Endothelial cell of umbilical vein (primary cell): Measurements from ENCODE around the gene DNAJC3. TPM values are rescaled to one million over a fixed set of nuclear protein-coding genes. Genes with fewer than 3 reads are reported as not detected.

Source experiments
- BruUV-seq: library from RNA; stranded (reverse); fragments of 400-500 nt; replicated peaks from 2 replicates; lab custom pipeline; 2021; lab: Mats Ljungman, UMichigan
- CTCF ChIA-PET: fragments of 300-600, 350-600 bp; sonication (Branson Sonifier 250); formaldehyde crosslinking; loops from one replicate; lab custom pipeline; 2021; ENCODE audit warnings: antibody characterized with exemption, inconsistent platforms; lab: Charles Lee
- POLR2A ChIA-PET: fragments of 300-600, 350-600 bp; sonication (Branson Sonifier 250); formaldehyde crosslinking; loops from one replicate; lab custom pipeline; 2021; ENCODE audit warnings: antibody characterized with exemption, inconsistent platforms; lab: Charles Lee
- DNase-seq: peaks from one replicate; pipeline ENCODE4 v3.0.0-alpha.2; 2011; ENCODE audit warnings: low read depth, low spot score
- FAIRE-seq: peaks from 2 replicates; lab custom pipeline; 2011; peaks lifted over from hg19 to GRCh38; lab: Jason Lieb, UNC
- H2AFZ ChIP-seq: 2 replicates; pipeline ENCODE4 v1.6.0; 2012; ENCODE audit warnings: low read depth, low read length, control low read depth, inconsistent platforms
- H3K27ac ChIP-seq: 2 replicates; pipeline ENCODE4 v1.5.1; 2011; ENCODE audit warnings: low read depth, mild to moderate bottlenecking, control low read depth, low read length, moderate library complexity; ENCODE audit not compliant: insufficient read depth
- H3K27me3 ChIP-seq, 2 experiments: 2 replicates each; pipeline versions ENCODE4 v1.6.0 to v1.6.1; 2011; ENCODE audit warnings: low read length in 2 of 2, mixed read lengths in 1 of 2; ENCODE audit not compliant: control insufficient read depth in 2 of 2, insufficient read depth in 2 of 2
- H3K36me3 ChIP-seq, 2 experiments: 2 replicates in 1 of 2; 3 replicates in 1 of 2; pipeline ENCODE4 v1.5.1; 2011; ENCODE audit warnings: low read length in 2 of 2, mild to moderate bottlenecking in 1 of 2, moderate library complexity in 1 of 2; ENCODE audit not compliant: control insufficient read depth in 2 of 2, insufficient read depth in 2 of 2; ENCODE audit errors: extremely low read depth in 1 of 2
- H3K4me1 ChIP-seq: 3 replicates; pipeline ENCODE4 v1.5.1; 2011; ENCODE audit warnings: mild to moderate bottlenecking, low read length; ENCODE audit not compliant: control insufficient read depth, insufficient read depth; ENCODE audit errors: extremely low read depth
- H3K4me2 ChIP-seq: 2 replicates; pipeline ENCODE4 v1.6.1; 2011; ENCODE audit warnings: low read length, control low read depth, mixed read lengths; ENCODE audit not compliant: insufficient read depth
- H3K4me3 ChIP-seq, 3 experiments: fragments of 200-600 bp in 1 of 3; sonication (generic), shearing (Covaris generic) in 1 of 3; replicated peaks in 1 of 3; 2 replicates each; pipeline ENCODE4 v1.5.1; 2011 to 2016; ENCODE audit warnings: control low read depth in 3 of 3, low read length in 3 of 3, mild to moderate bottlenecking in 2 of 3, inconsistent platforms in 1 of 3, low read depth in 1 of 3, moderate library complexity in 1 of 3; ENCODE audit not compliant: insufficient read depth in 1 of 3
- H3K79me2 ChIP-seq: 2 replicates; pipeline ENCODE4 v1.6.0; 2012; ENCODE audit warnings: low read length, inconsistent platforms; ENCODE audit not compliant: control insufficient read depth, insufficient read depth
- H3K9ac ChIP-seq: replicated peaks from 2 replicates; pipeline ENCODE3; 2011; ENCODE audit warnings: low read length, control low read depth; ENCODE audit not compliant: insufficient read depth; ENCODE audit errors: extremely low read depth
- H3K9me1 ChIP-seq: replicated peaks from 3 replicates; pipeline ENCODE4 v1.6.0; 2011; ENCODE audit warnings: mild to moderate bottlenecking, low read length; ENCODE audit not compliant: control insufficient read depth, insufficient read depth; ENCODE audit errors: extremely low read depth
- H3K9me3 ChIP-seq: replicated peaks from 2 replicates; pipeline ENCODE4 v1.5.1; 2012; ENCODE audit warnings: low read length, inconsistent platforms; ENCODE audit not compliant: control insufficient read depth, insufficient read depth
- H4K20me1 ChIP-seq: replicated peaks from 2 replicates; pipeline ENCODE3; 2011; ENCODE audit warnings: mild to moderate bottlenecking, low read length; ENCODE audit not compliant: control insufficient read depth, insufficient read depth; ENCODE audit errors: extremely low read depth
- CTCF ChIP-seq, 2 donors: IDR thresholded peaks; 1 replicate in 1 of 2; 2 replicates in 1 of 2; pipeline ENCODE4 v1.5.1; 2011; ENCODE audit warnings: low read length in 2 of 2, mild to moderate bottlenecking in 2 of 2, moderate library complexity in 2 of 2, control low read depth in 1 of 2, inconsistent platforms in 1 of 2, low read depth in 1 of 2; ENCODE audit not compliant: insufficient read depth in 1 of 2; ENCODE audit errors: extremely low read depth in 1 of 2
- EZH2 ChIP-seq: IDR thresholded peaks from 2 replicates; pipeline ENCODE4 v1.6.1; 2012; ENCODE audit warnings: borderline replicate concordance, low read depth, mild to moderate bottlenecking, moderate library complexity, low read length, inconsistent platforms; ENCODE audit not compliant: severe bottlenecking
- FOS ChIP-seq: IDR thresholded peaks from 2 replicates; pipeline ENCODE4 v1.6.1; 2011; ENCODE audit warnings: mild to moderate bottlenecking, low read length, moderate library complexity, borderline replicate concordance; ENCODE audit not compliant: insufficient read depth
- GATA2 ChIP-seq: IDR thresholded peaks from 2 replicates; pipeline ENCODE4 v1.7.0; 2011; ENCODE audit warnings: low read depth, mild to moderate bottlenecking, moderate library complexity, mixed read lengths, low read length; ENCODE audit not compliant: insufficient read length, insufficient read depth
- JUN ChIP-seq: IDR thresholded peaks from 2 replicates; pipeline ENCODE4 v1.6.1; 2011; ENCODE audit warnings: borderline replicate concordance, low read depth; ENCODE audit not compliant: insufficient read length, insufficient read depth
- MAX ChIP-seq: IDR thresholded peaks from 2 replicates; pipeline ENCODE4 v1.6.1; 2011; ENCODE audit not compliant: insufficient read depth, insufficient read length
- MYC ChIP-seq: IDR thresholded peaks from one replicate; pipeline ENCODE4 v1.6.1; 2011; ENCODE audit warnings: mild to moderate bottlenecking, low read depth, low read length
- POLR2A ChIP-seq: IDR thresholded peaks from 2 replicates; pipeline ENCODE4 v1.6.1; 2012; ENCODE audit warnings: low read depth, mild to moderate bottlenecking, control low read depth, low read length
- POLR2AphosphoS5 ChIP-seq: IDR thresholded peaks from 2 replicates; pipeline ENCODE4 v1.6.1; 2012; ENCODE audit warnings: low read depth, mild to moderate bottlenecking, control low read depth, low read length, moderate library complexity; ENCODE audit not compliant: insufficient read depth
- dilution Hi-C: fragments of 300-500 bp; cut with MboI; formaldehyde crosslinking; loops from one replicate; pipeline ENCODE4 v1.15.0; 2019; ENCODE audit warnings: low sequenced_read_pairs; ENCODE audit not compliant: extremely low pct_ligation_motif_present
- intact Hi-C: fragments of 100-400 bp; cut with micrococcal nuclease; formaldehyde crosslinking; loops from one replicate; pipeline ENCODE4 v1.10.0; 2022
- polyA plus RNA-seq, 4 experiments: library from polyadenylated mRNA; depleted of rRNA in 3 of 4; stranded (reverse) in 3 of 4; unstranded in 1 of 4; fragments of >200 nt; gene quantifications; 2 replicates each; pipeline versions ENCODE4 v1.2.1 to v1.2.3, GENCODE V29; 2011 to 2012; ENCODE audit warnings: missing spikeins in 1 of 4
- total RNA-seq: library from RNA; stranded (reverse); gene quantifications from 2 replicates; pipeline ENCODE4 v1.2.3, GENCODE V29; 2021

DNAJC3 gene
- total and polyA plus RNA-seq, 2 donors (not counting 3 experiments of a cell fraction or from before 2014, with no cell fraction given): 17.0 to 51.2 TPM

GRCh38 chr13:95644601-95645052, 32.3 kb upstream of the DNAJC3 start, which contains the start of gene DZIP1:
TSS of gene DZIP1 (minus strand) at chr13:95644706. CDS start at chr13:95642029, 2,677 bp downstream.
- Histone ChIP-seq H3K36me3 (peaks cover 2 to 4% of the 10 kb centered on the region in 2 experiments), H3K27ac (peak within 1 kb of the TSS; percentile 39), H3K27me3 (no peaks in the 10 kb centered on the region), H3K4me1 (peaks cover 29% of the 10 kb centered on the region), H3K4me2 (peak within 1 kb of the TSS; percentile 97), H3K9me1 (no peaks in the 10 kb centered on the region), H3K4me3 (peak within 1 kb of the TSS; percentile 78 to 93 (median 86)), H3K79me2 (peaks cover 17% of the 10 kb centered on the region), H3K9ac (peak within 1 kb of the TSS; percentile 76), H4K20me1 (no peaks in the 10 kb centered on the region), H3K9me3 (no peaks in the 10 kb centered on the region), H2AFZ (peak within 1 kb of the TSS; percentile 99)
- dilution Hi-C loops: no loop called here
- POLR2A ChIA-PET: interaction anchor here (0.6 to 2.1 kb wide), 5 partner anchors 21 to 1295 kb away, joined by 4 to 8 read pairs (median 6); partner anchors contain the start of gene DNAJC3
- TF ChIP-seq CTCF (IDR thresholded peaks at IDR 0.05; ENCODE audit: extremely low read depth in 1 of 2, insufficient read depth in 1 of 2, low read depth in 1 of 2, low read length in 2 of 2): no peak
- peak; percentile 88 for TF ChIP-seq MAX
- TF ChIP-seq POLR2AphosphoS5: peak; percentile 62
- intact Hi-C loops: loop anchor here (1.0 kb wide), 2 partner anchors 32 to 190 kb away; no protein-coding TSS in a partner anchor
- FAIRE-seq (peak; percentile 90), DNase-seq (peak; percentile 84)
- CTCF ChIA-PET: interaction anchor here (0.6 to 6.0 kb wide), 5 partner anchors 13 to 1150 kb away, joined by 3 to 36 read pairs (median 7); no protein-coding TSS in a partner anchor
- no TSS peak for BruUV-seq

- Histone ChIP-seq H4K20me1 (no peaks in the 10 kb centered on the region), H3K27ac (no peak overlapping the region), H3K27me3 (peaks cover 0 to 2% of the 10 kb centered on the region in 2 experiments), H2AFZ (no peak overlapping the region), H3K9me1 (no peaks in the 10 kb centered on the region), H3K79me2 (peaks cover 15% of the 10 kb centered on the region), H3K4me3 (no peak overlapping the region), H3K9me3 (no peaks in the 10 kb centered on the region), H3K4me2 (no peak overlapping the region), H3K9ac (no peak overlapping the region), H3K4me1 (peaks cover 17% of the 10 kb centered on the region), H3K36me3 (no peaks in the 10 kb centered on the region)
- ChIA-PET CTCF (interaction anchor here (1.0 to 1.7 kb wide), 2 partner anchors 23 to 186 kb away, joined by 3 to 4 read pairs; no protein-coding TSS in a partner anchor), POLR2A (no interaction called here)
- no TSS peak for BruUV-seq
- no peak for DNase-seq
- intact Hi-C loops: no loop called here
- FAIRE-seq: no peak
- TF ChIP-seq FOS (no peak), POLR2AphosphoS5 (no peak), MAX (no peak), MYC (no peak), CTCF (IDR thresholded peaks at IDR 0.05; ENCODE audit: extremely low read depth in 1 of 2, insufficient read depth in 1 of 2, low read depth in 1 of 2, low read length in 2 of 2) (no peak), EZH2 (no peak), JUN (no peak), POLR2A (no peak), GATA2 (no peak)
- dilution Hi-C loops: no loop called here
Observed at GRCh38 chr13:95647321-95647720, 29.6 kb upstream of the DNAJC3 start.
